Natural killer cell (primary cell): ENCODE results near the gene TRAPPC3L. TPM values are rescaled to one million over a fixed set of nuclear protein-coding genes. Genes with fewer than 3 reads are reported as not detected.

Source experiments
- ATAC-seq, 3 donors: fragments of 150-1000 bp in 2 of 3; fragments of 200-7000 bp in 1 of 3; cut with Tn5 transposase; 1 replicate in 1 of 3; 2 replicates in 2 of 3; pipeline ENCODE4 v1.10.0; 2021; ENCODE audit warnings: mild to moderate bottlenecking in 2 of 3, moderate library complexity in 2 of 3
- DNase-seq, 2 donors: peaks; one replicate each; pipeline versions ENCODE4 v3.0.0 to v3.0.0-alpha.2; 2013 to 2021; ENCODE audit warnings: mixed read lengths in 1 of 2
- H3K27ac ChIP-seq: one replicate; pipeline ENCODE4 v1.5.1; 2013; ENCODE audit warnings: mild to moderate bottlenecking, low read length
- H3K27me3 ChIP-seq: one replicate; pipeline ENCODE4 v1.6.1; 2013; ENCODE audit warnings: low read length; ENCODE audit not compliant: control insufficient read depth, insufficient read depth
- H3K36me3 ChIP-seq: one replicate; pipeline ENCODE4 v1.6.1; 2013; ENCODE audit warnings: low read length; ENCODE audit not compliant: control insufficient read depth, insufficient read depth
- H3K4me1 ChIP-seq: one replicate; pipeline ENCODE4 v1.6.1; 2013; ENCODE audit warnings: low read length; ENCODE audit not compliant: control insufficient read depth, insufficient read depth
- H3K4me3 ChIP-seq: one replicate; pipeline ENCODE4 v1.5.1; 2013; ENCODE audit warnings: low read length
- H3K9me3 ChIP-seq: one replicate; pipeline ENCODE4 v1.6.1; 2013; ENCODE audit warnings: low read length; ENCODE audit not compliant: control insufficient read depth, insufficient read depth
- H3K27ac Mint-ChIP-seq, 2 donors: one replicate each; pipeline ENCODE4 v1.8.0; 2022; ENCODE audit warnings: mild to moderate bottlenecking in 2 of 2, mixed read lengths in 2 of 2, moderate library complexity in 1 of 2
- H3K27me3 Mint-ChIP-seq, 2 donors: one replicate each; pipeline ENCODE4 v1.8.0; 2022; ENCODE audit warnings: low read depth in 2 of 2, mixed read lengths in 2 of 2
- H3K36me3 Mint-ChIP-seq: one replicate; pipeline ENCODE4 v1.8.0; 2022; ENCODE audit warnings: mixed read lengths
- H3K4me1 Mint-ChIP-seq, 2 donors: one replicate each; pipeline ENCODE4 v1.8.0; 2022; ENCODE audit warnings: mixed read lengths in 2 of 2
- H3K4me3 Mint-ChIP-seq: one replicate; pipeline ENCODE4 v1.8.0; 2022; ENCODE audit warnings: mild to moderate bottlenecking, moderate library complexity, mixed read lengths
- H3K9me3 Mint-ChIP-seq, 2 donors: one replicate each; pipeline ENCODE4 v1.8.0; 2022; ENCODE audit warnings: mixed read lengths in 2 of 2
- WGBS: methylation state at CpG from one replicate; pipeline ENCODE4 v1.1.7; 2013; ENCODE audit warnings: missing lambda C conversion rate; ENCODE audit not compliant: insufficient coverage; 5-methylcytosine and 5-hydroxymethylcytosine counted together
- intact Hi-C: fragments of 100-400 bp; cut with micrococcal nuclease; formaldehyde crosslinking; loops from one replicate; pipeline ENCODE4 v1.14.2; 2022
- total RNA-seq, 4 donors: library from RNA; stranded (reverse); fragments of 120-200 nt in 1 of 4; gene quantifications; one replicate each; pipeline versions ENCODE4 v1.2.3 to v1.2.4, GENCODE V29; 2013 to 2022
- TF ChIP-seq, protein P1 (sequence below): fragments of 200-600 bp; IDR thresholded peaks from one replicate; pipeline ENCODE4 v1.8.0; 2022; ENCODE audit warnings: antibody characterized with exemption

The TRAPPC3L gene
- total RNA-seq, 3 donors from 2014 or later (not counting 1 experiment from before 2014, with no cell fraction given), result 0.66 TPM; not detected in 2

DNA sequence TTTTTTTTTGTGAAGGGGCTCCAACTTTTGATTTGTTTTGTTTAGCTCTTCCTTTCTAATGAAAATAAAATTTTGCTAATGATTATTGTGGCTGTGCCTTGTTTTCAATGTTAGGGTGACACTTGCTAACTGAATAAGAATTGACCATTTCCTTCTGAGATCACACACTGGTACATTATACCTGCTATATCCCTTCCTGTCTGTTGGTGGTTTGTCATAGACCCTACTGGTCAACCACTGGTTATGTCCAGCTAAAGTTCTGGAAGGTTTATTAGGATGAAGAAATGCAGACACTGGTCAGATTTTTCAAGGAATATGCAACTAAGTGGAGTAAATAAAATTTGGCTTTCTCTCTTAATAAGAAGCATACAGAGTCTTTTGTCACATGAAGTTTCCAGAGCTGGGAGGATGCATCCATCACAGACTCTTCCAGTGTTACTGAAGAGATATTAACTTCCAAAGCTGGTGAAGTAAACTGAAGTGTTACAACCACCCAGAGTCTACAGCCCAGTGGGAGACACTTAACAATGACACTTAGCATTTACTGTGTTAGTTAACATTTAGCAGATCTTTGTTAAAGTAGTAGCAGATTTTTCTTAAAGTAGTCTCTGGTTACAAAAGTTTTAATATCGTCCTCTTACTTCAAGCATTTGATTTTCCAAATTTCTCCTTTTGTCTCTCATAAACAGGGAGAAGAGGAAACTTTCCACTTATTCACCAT is 53.7 kb downstream of the TRAPPC3L start:
- H3K36me3 Mint-ChIP-seq, result peaks cover 8% of the 10 kb centered on the region

DNA sequence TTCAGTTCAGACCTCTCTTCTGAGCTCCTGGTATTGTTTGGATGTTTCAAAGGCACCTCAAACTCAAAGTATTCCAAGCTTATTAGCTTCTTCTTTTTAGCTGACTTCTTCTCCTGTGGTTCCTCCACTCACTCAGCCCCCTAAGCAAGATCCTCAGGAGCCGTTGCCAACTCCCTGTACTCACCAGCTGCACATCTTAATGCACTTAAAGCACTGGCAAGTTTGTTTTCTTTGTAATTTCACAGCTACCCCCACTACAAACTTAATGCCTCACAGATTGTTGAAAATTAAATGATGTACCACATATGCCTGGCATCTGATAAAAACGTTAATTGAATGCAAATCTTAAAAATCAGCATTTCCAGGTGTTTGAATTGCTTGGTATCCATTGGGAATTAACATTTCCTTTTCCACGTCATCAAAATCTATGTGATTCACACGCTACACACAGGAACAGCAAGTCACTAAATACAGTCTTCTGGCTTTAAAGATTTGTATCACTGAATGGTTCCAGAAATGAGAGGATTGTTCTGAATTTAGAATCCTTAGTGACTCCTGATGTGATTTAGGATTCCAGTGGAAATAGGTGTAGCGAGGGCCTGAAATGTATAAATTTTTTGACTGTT is 59.8 kb downstream of the TRAPPC3L start:
- ATAC-seq (no peak), DNase-seq (no peak)
- 85% methylated on average over 5 of the region's 5 CpGs for WGBS
- no peak overlapping the region for H3K27ac ChIP-seq
- Mint-ChIP-seq H3K9me3 (no peaks in the 10 kb centered on the region), H3K27me3 (peaks cover 5 to 6% of the 10 kb centered on the region in 2 donors), H3K4me3 (no peak overlapping the region), H3K36me3 (no peaks in the 10 kb centered on the region), H3K27ac (no peak overlapping the region), H3K4me1 (no peaks in the 10 kb centered on the region)
- intact Hi-C loops, result no loop called here
- no peak overlapping the region for H3K4me3 ChIP-seq
- H3K27me3 ChIP-seq, result no peaks in the 10 kb centered on the region
- no peaks in the 10 kb centered on the region for H3K36me3 ChIP-seq
- no peaks in the 10 kb centered on the region for H3K4me1 ChIP-seq
- TF ChIP-seq, protein P1, sequence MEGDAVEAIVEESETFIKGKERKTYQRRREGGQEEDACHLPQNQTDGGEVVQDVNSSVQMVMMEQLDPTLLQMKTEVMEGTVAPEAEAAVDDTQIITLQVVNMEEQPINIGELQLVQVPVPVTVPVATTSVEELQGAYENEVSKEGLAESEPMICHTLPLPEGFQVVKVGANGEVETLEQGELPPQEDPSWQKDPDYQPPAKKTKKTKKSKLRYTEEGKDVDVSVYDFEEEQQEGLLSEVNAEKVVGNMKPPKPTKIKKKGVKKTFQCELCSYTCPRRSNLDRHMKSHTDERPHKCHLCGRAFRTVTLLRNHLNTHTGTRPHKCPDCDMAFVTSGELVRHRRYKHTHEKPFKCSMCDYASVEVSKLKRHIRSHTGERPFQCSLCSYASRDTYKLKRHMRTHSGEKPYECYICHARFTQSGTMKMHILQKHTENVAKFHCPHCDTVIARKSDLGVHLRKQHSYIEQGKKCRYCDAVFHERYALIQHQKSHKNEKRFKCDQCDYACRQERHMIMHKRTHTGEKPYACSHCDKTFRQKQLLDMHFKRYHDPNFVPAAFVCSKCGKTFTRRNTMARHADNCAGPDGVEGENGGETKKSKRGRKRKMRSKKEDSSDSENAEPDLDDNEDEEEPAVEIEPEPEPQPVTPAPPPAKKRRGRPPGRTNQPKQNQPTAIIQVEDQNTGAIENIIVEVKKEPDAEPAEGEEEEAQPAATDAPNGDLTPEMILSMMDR, result no peak
- H3K9me3 ChIP-seq, result no peaks in the 10 kb centered on the region

More for the DNA sequence above, 53.7 kb downstream of the TRAPPC3L start:
- Mint-ChIP-seq H3K4me3 (no peak overlapping the region), H3K4me1 (no peaks in the 10 kb centered on the region), H3K27ac (no peak overlapping the region), H3K27me3 (peaks cover under 1 to 19% of the 10 kb centered on the region in 2 donors), H3K9me3 (peaks cover 0 to 2% of the 10 kb centered on the region in 2 donors)
- Histone ChIP-seq H3K4me1 (no peaks in the 10 kb centered on the region), H3K9me3 (no peaks in the 10 kb centered on the region), H3K27ac (no peak overlapping the region), H3K27me3 (no peaks in the 10 kb centered on the region), H3K4me3 (no peak overlapping the region), H3K36me3 (no peaks in the 10 kb centered on the region)
- DNase-seq (no peak), ATAC-seq (no peak)
- TF ChIP-seq, protein P1, result no peak
- 83% methylated on average over 1 of the region's 1 CpG for WGBS
- intact Hi-C loops, result no loop called here

GRCh38 chr6:116483616-116484015 is 61.9 kb downstream of the TRAPPC3L start:
- no peaks in the 10 kb centered on the region for H3K9me3 Mint-ChIP-seq
- H3K36me3 Mint-ChIP-seq, result no peaks in the 10 kb centered on the region
- H3K27ac Mint-ChIP-seq, result no peak overlapping the region
- TF ChIP-seq, protein P1, result no peak
- peaks cover 0 to 2% of the 10 kb centered on the region in 2 donors for H3K4me1 Mint-ChIP-seq
- H3K27ac ChIP-seq, result no peak overlapping the region
- ATAC-seq (no peak), DNase-seq (no peak)
- no peak overlapping the region for H3K4me3 ChIP-seq
- WGBS, result 94% methylated on average over 1 of the region's 2 CpGs
- H3K36me3 ChIP-seq, result no peaks in the 10 kb centered on the region
- H3K9me3 ChIP-seq, result no peaks in the 10 kb centered on the region
- intact Hi-C loops, result no loop called here
- H3K27me3 ChIP-seq, result no peaks in the 10 kb centered on the region
- no peaks in the 10 kb centered on the region for H3K4me1 ChIP-seq
- peaks cover 0 to 5% of the 10 kb centered on the region in 2 donors for H3K27me3 Mint-ChIP-seq
- H3K4me3 Mint-ChIP-seq, result no peak overlapping the region
